Bronchial epithelial cell (primary cell): ENCODE data around the gene BCL11A. TPM values are rescaled to one million over a fixed set of nuclear protein-coding genes. Genes with fewer than 3 reads are reported as not detected.
"Not testable (repeated sequence)": the region's sequence is repeated elsewhere in the genome, so short reads cannot be mapped to it uniquely, and the experiment has no call there.

Source experiments
- DNase-seq: peaks from one replicate; pipeline ENCODE4 v3.0.0-alpha.2; 2010; ENCODE audit warnings: low read depth
- FAIRE-seq: peaks from 2 replicates; lab custom pipeline; 2011; peaks lifted over from hg19 to GRCh38; lab: Jason Lieb, UNC
- H3K27me3 ChIP-seq: 2 replicates; pipeline ENCODE4 v1.5.1; 2011; ENCODE audit warnings: low read length; ENCODE audit not compliant: control insufficient read depth, insufficient read depth
- H3K36me3 ChIP-seq: 2 replicates; pipeline ENCODE4 v1.5.1; 2011; ENCODE audit warnings: low read length; ENCODE audit not compliant: control insufficient read depth, insufficient read depth
- H3K4me3 ChIP-seq: 2 replicates; pipeline ENCODE4 v1.5.1; 2011; ENCODE audit warnings: mild to moderate bottlenecking, low read depth, low read length, control low read depth
- CTCF ChIP-seq: IDR thresholded peaks from 2 replicates; pipeline ENCODE4 v1.5.1; 2011; ENCODE audit warnings: mild to moderate bottlenecking, moderate library complexity, low read length, control low read depth, inconsistent platforms; ENCODE audit not compliant: insufficient read depth, severe bottlenecking
- total RNA-seq: library from RNA; depleted of rRNA; stranded (reverse); fragments of >200 nt; gene quantifications from 2 replicates; pipeline ENCODE4 v1.2.1, GENCODE V29; 2014

Gene BCL11A
- total RNA-seq, 1 donor from 2014 or later, result 1.8 TPM

GRCh38 chr2:60429681-60430080, 123.8 kb downstream of the BCL11A start:
- FAIRE-seq (no peak), DNase-seq (no peak)
- Histone ChIP-seq H3K27me3 (no peaks in the 10 kb centered on the region), H3K4me3 (no peak overlapping the region), H3K36me3 (no peaks in the 10 kb centered on the region)
- TF ChIP-seq CTCF, result no peak

GRCh38 chr2:60426880-60427279, 126.6 kb downstream of the BCL11A start:
- no peak for TF ChIP-seq CTCF
- H3K27me3 ChIP-seq, result no peaks in the 10 kb centered on the region
- H3K36me3 ChIP-seq, result no peaks in the 10 kb centered on the region
- no peak for DNase-seq
- FAIRE-seq, result no peak
- no peak overlapping the region for H3K4me3 ChIP-seq

- no peak overlapping the region for H3K4me3 ChIP-seq
- TF ChIP-seq CTCF, result no peak
- no peaks in the 10 kb centered on the region for H3K27me3 ChIP-seq
- H3K36me3 ChIP-seq, result no peaks in the 10 kb centered on the region
- no peak for DNase-seq
- FAIRE-seq, result no peak
Measured at GRCh38 chr2:60426341-60426740, 127.1 kb downstream of the BCL11A start.

GRCh38 chr2:60424233-60424632, 129.2 kb downstream of the BCL11A start:
- DNase-seq (no peak), FAIRE-seq (no peak)
- no peak for TF ChIP-seq CTCF
- no peaks in the 10 kb centered on the region for H3K27me3 ChIP-seq
- no peaks in the 10 kb centered on the region for H3K36me3 ChIP-seq
- H3K4me3 ChIP-seq, result no peak overlapping the region

GRCh38 chr2:60423505-60423904, 129.9 kb downstream of the BCL11A start:
- Histone ChIP-seq H3K4me3 (no peak overlapping the region), H3K27me3 (no peaks in the 10 kb centered on the region), H3K36me3 (no peaks in the 10 kb centered on the region)
- FAIRE-seq (no peak), DNase-seq (no peak)
- TF ChIP-seq CTCF, result no peak

GRCh38 chr2:60422826-60423483, 130.5 kb downstream of the BCL11A start:
- DNase-seq (no peak), FAIRE-seq (no peak)
- H3K4me3 ChIP-seq, result no peak overlapping the region
- H3K27me3 ChIP-seq, result no peaks in the 10 kb centered on the region
- TF ChIP-seq CTCF, result no peak
- no peaks in the 10 kb centered on the region for H3K36me3 ChIP-seq

- DNase-seq, H3K4me3 ChIP-seq, H3K27me3 ChIP-seq, FAIRE-seq, H3K36me3 ChIP-seq: not testable (repeated sequence)
Measured at GRCh38 chr2:60417210-60417609, 136.2 kb downstream of the BCL11A start.
